Ovary (tissue), 9 donors: ENCODE results near the gene CASKIN2. TPM values are rescaled to one million over a fixed set of nuclear protein-coding genes. Genes with fewer than 3 reads are reported as not detected.

ENCODE experiments used
- DNase-seq, 5 donors: peaks; one replicate each; pipeline ENCODE4 v3.0.0-alpha.2; 2019 to 2020
- H3K27ac ChIP-seq, 2 donors: fragments of 200-600 bp; one replicate each; pipeline versions ENCODE4 v1.5.1 to v1.8.0; 2019 to 2022
- H3K27me3 ChIP-seq: fragments of 200-600 bp; one replicate; pipeline ENCODE4 v1.8.0; 2022
- H3K36me3 ChIP-seq: fragments of 200-600 bp; sonication (generic); one replicate; pipeline ENCODE4 v1.5.1; 2019
- H3K4me1 ChIP-seq: one replicate; pipeline ENCODE4 v1.8.1; 2013; ENCODE audit warnings: mild to moderate bottlenecking, moderate library complexity; ENCODE audit not compliant: insufficient read depth
- H3K4me3 ChIP-seq: fragments of 200-600 bp; sonication (generic); one replicate; pipeline ENCODE4 v1.5.1; 2017
- H3K9me3 ChIP-seq, 2 donors: fragments of 200-600 bp in 1 of 2; sonication (generic) in 1 of 2; one replicate each; pipeline versions ENCODE4 v1.5.1 to v1.8.1; 2013 to 2019; ENCODE audit warnings: mild to moderate bottlenecking in 1 of 2, moderate library complexity in 1 of 2
- EP300 ChIP-seq: sonication (generic); formaldehyde crosslinking; IDR thresholded peaks from one replicate; pipeline ENCODE4 v1.6.1; 2017; ENCODE audit warnings: antibody characterized with exemption
- POLR2A ChIP-seq: fragments of 450-650 bp; IDR thresholded peaks from one replicate; pipeline ENCODE4 v1.6.1; 2017; ENCODE audit warnings: antibody characterized with exemption, mild to moderate bottlenecking, moderate library complexity
- WGBS, 3 donors: extraction: QIAGEN DNeasy Blood & Tissue Kit in 1 of 3; methylation state at CpG; one replicate each; pipeline versions ENCODE4 v1.1.5 to v1.1.7; 2013 to 2017; 5-methylcytosine and 5-hydroxymethylcytosine counted together
- intact Hi-C, 4 donors: fragments of 100-400 bp; cut with DNase I; formaldehyde crosslinking; loops; one replicate each; pipeline versions ENCODE4 v1.11.0 to v1.15.1; 2022 to 2023
- polyA plus RNA-seq, 2 donors: library from polyadenylated mRNA; stranded (reverse); fragments of 200-250 nt in 1 of 2; fragments of 350-450 nt in 1 of 2; fragmentation: Illumina TruSeq in 1 of 2; extraction: RNeasy Lipid Tissue Mini Kit (QIAGEN cat#74804) in 1 of 2; gene quantifications; one replicate each; pipeline ENCODE4 v1.2.3, GENCODE V29; 2013 to 2014
- total RNA-seq, 7 donors: library from RNA; depleted of rRNA in 2 of 7; stranded (reverse); fragments of >200 nt in 2 of 7; fragmentation: NEBNext Ultra II Directional in 3 of 7; extraction: Animal tissue kit (Norgen Biotek cat#: 25700) in 3 of 7; gene quantifications; one replicate each; pipeline versions ENCODE4 v1.1.0 to v1.2.4, GENCODE V29; 2016 to 2023
- TF ChIP-seq, protein P1 (sequence below), 3 donors: fragments of 450-650 bp in 2 of 3; fragments of 200-600 bp in 1 of 3; IDR thresholded peaks; one replicate each; pipeline versions ENCODE4 v1.5.1 to v1.8.0; 2016 to 2022; ENCODE audit warnings: antibody characterized with exemption in 3 of 3, mild to moderate bottlenecking in 1 of 3
- donor health status: DM: no; HTN: no; CAD: no; lungs with moderate emphysema.
- donor health status: DM: no; HTN: no; CAD: no.
- donor health status: Bipolar disorder and iron deficiency.
- donor health status: DM: yes; HTN: yes; CAD: no.
- donor health status: DM: no; HTN: no; CAD: no.
- donor health status: DM: yes; HTN: yes; CAD: no.

CASKIN2 gene
- total and polyA plus RNA-seq, 9 donors, result 9.1 to 58.7 (median 36.8) TPM

- peak overlapping the region; percentile 7 to 66 for H3K27ac ChIP-seq
- H3K27me3 ChIP-seq, result no peaks in the 10 kb centered on the region
- WGBS, 3 donors, result 73 to 84% (median 81%) methylated on average over 16 to 17 of the region's 17 CpGs
- H3K4me3 ChIP-seq, result no peak overlapping the region
- no peaks in the 10 kb centered on the region for H3K9me3 ChIP-seq
- TF ChIP-seq POLR2A, result no peak
- TF ChIP-seq EP300, result no peak
- TF ChIP-seq, protein P1, sequence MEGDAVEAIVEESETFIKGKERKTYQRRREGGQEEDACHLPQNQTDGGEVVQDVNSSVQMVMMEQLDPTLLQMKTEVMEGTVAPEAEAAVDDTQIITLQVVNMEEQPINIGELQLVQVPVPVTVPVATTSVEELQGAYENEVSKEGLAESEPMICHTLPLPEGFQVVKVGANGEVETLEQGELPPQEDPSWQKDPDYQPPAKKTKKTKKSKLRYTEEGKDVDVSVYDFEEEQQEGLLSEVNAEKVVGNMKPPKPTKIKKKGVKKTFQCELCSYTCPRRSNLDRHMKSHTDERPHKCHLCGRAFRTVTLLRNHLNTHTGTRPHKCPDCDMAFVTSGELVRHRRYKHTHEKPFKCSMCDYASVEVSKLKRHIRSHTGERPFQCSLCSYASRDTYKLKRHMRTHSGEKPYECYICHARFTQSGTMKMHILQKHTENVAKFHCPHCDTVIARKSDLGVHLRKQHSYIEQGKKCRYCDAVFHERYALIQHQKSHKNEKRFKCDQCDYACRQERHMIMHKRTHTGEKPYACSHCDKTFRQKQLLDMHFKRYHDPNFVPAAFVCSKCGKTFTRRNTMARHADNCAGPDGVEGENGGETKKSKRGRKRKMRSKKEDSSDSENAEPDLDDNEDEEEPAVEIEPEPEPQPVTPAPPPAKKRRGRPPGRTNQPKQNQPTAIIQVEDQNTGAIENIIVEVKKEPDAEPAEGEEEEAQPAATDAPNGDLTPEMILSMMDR (IDR thresholded peaks at IDR 0.05), result no peak
- intact Hi-C loops, result no loop called here
- DNase-seq, result no peak
- no peaks in the 10 kb centered on the region for H3K36me3 ChIP-seq
- H3K4me1 ChIP-seq, result peaks cover 3% of the 10 kb centered on the region
These were observed 14.7 kb downstream of the CASKIN2 start for GRCh38 chr17:75500419-75501216.

DNA sequence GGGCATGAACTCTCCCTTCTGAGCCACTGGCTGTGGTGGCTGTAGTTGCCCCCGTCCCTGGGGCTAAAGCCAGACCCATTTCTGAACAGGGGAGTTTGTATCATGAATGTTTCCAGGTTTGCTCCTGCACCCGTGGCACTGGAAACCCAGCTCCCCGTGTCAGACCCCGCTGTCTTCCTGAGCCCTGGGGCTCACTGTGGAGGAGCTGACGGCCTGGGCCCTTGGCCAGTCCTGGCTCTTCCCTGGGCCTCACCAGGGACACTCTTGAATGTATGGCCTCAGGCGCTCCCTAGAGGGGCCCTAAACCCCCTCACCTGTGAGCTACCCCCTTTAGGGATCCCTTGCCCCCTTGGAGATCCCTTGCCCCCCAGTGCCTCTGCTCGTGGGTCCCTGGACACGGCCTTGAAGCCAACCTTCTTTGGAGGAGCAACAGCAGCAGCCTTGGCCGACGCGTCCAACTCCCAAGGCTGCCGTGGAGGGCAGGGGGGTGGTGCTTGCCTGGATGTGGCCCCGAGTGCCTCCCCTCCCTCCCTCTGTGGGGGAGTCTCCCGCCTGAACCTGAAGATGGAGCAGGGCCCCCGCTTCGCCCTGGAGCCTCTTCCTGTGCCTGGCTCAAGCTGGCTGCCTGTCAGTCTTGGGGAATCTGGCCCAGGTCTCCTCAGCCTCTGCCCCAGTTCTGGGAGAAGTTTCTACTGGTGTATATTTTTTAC is 15.9 kb downstream of the CASKIN2 start:
- intact Hi-C loops, result loop anchor here in 1 of 4 donors (10.0 kb wide), 1 partner anchor 75 kb away; no protein-coding TSS in a partner anchor
- TF ChIP-seq POLR2A, result no peak
- H3K27ac ChIP-seq, result peak overlapping the region; percentile 7 to 66
- peaks cover 3% of the 10 kb centered on the region for H3K4me1 ChIP-seq
- no peak overlapping the region for H3K4me3 ChIP-seq
- DNase-seq, result peak; percentile 71 to 83 (median 78)
- WGBS, 3 donors, result 8 to 18% (median 8%) methylated on average over 13 to 16 of the region's 16 CpGs
- H3K9me3 ChIP-seq, result no peaks in the 10 kb centered on the region
- H3K27me3 ChIP-seq, result no peaks in the 10 kb centered on the region
- no peaks in the 10 kb centered on the region for H3K36me3 ChIP-seq

DNA sequence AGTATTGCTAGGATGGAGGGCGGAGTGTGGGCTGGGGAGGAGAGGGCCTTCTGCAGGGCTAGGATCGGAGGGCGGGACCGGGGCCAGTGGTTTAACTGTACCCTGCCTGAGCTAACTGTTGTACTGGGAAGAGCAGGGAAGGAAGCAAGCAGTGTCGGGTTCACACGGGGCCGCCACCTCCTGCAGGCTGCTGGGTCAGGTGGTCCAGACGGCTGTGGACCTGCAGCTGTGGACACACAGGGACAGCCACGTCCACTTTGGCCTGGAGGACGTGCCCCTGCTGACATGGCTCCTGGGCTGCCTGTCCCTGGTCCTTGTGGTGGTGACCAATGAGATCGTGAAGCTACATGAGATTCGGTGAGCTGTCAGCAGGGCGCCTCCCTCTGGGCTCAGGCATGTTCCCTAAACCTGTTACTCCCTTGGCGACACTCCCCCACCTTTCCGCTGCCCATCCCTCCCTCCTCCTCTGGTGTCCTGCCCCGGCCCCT is 16.6 kb downstream of the CASKIN2 start:
- Histone ChIP-seq H3K36me3 (no peaks in the 10 kb centered on the region), H3K4me1 (peaks cover 3% of the 10 kb centered on the region), H3K9me3 (no peaks in the 10 kb centered on the region), H3K27ac (peak overlapping the region in 1 of 2 donors; percentile 66), H3K4me3 (no peak overlapping the region), H3K27me3 (no peaks in the 10 kb centered on the region)
- DNase-seq, result peak in 3 of 5 donors; percentile 52 to 56 (median 54)
- no peak for TF ChIP-seq EP300
- TF ChIP-seq, protein P1 (IDR thresholded peaks at IDR 0.05), result no peak
- WGBS, 3 donors, result 38 to 43% (median 38%) methylated on average over 15 to 16 of the region's 16 CpGs
- intact Hi-C loops, result loop anchor here in 1 of 4 donors (10.0 kb wide), 1 partner anchor 74 kb away; no protein-coding TSS in a partner anchor

- intact Hi-C loops, result loop anchor here in 1 of 4 donors (10.0 kb wide), 1 partner anchor 73 kb away; no protein-coding TSS in a partner anchor
- TF ChIP-seq EP300 (no peak), POLR2A (no peak)
- TF ChIP-seq, protein P1 (IDR thresholded peaks at IDR 0.05), result no peak
- peaks cover 3% of the 10 kb centered on the region for H3K4me1 ChIP-seq
These were observed 17.2 kb downstream of the CASKIN2 start for GRCh38 chr17:75498039-75498725.

More at GRCh38 chr17:75498039-75498725, 17.2 kb downstream of the CASKIN2 start:
- Histone ChIP-seq H3K27me3 (no peaks in the 10 kb centered on the region), H3K4me3 (no peak overlapping the region), H3K27ac (peak overlapping the region in 1 of 2 donors; percentile 66), H3K9me3 (no peaks in the 10 kb centered on the region), H3K36me3 (no peaks in the 10 kb centered on the region)
- WGBS, 3 donors, result 75 to 88% (median 80%) methylated on average over 18 to 21 of the region's 21 CpGs
- DNase-seq, result no peak
